Measurements from ENCODE around the gene ZNF790. TPM values are rescaled to one million over a fixed set of nuclear protein-coding genes. Genes with fewer than 3 reads are reported as not detected.

The ZNF790 gene
- polyA plus RNA-seq, 3 donors = 1.3 to 2.8 (median 2.2) TPM

GRCh38 chr19:36775768-36776167 lies 62.4 kb downstream of the ZNF790 start:
- WGBS, 3 donors = 8 to 44% (median 36%) methylated on average over 34 to 38 of the region's 38 CpGs
- no peak overlapping the region for H3K27ac ChIP-seq (ENCODE audit: low read depth, low read length)

GRCh38 chr19:36773223-36773579 lies 65.0 kb downstream of the ZNF790 start:
- no peak overlapping the region for H3K27ac ChIP-seq (ENCODE audit: low read depth, low read length)
- 2 to 6% (median 4%) methylated on average over 15 of the region's 15 CpGs for WGBS, 3 donors

- H3K27ac ChIP-seq (ENCODE audit: low read depth, low read length) = no peak within 1 kb of the TSS
- 0% methylated on average over 57 of the region's 57 CpGs for WGBS, 3 donors
Observed at GRCh38 chr19:36772311-36773222, 65.6 kb downstream of the ZNF790 start, which contains the start of gene ZNF850. TSS of gene ZNF850 (minus strand) at chr19:36772807. CDS start at chr19:36762606, 10,201 bp downstream.

GRCh38 chr19:36771261-36772231 lies 66.6 kb downstream of the ZNF790 start:
- WGBS, 3 donors = 2% methylated on average over 29 of the region's 29 CpGs
- H3K27ac ChIP-seq (ENCODE audit: low read depth, low read length) = no peak overlapping the region

Other genes starting within 250 kb of the ZNF790 start
- gene ZNF382, start 233.1 kb downstream of the ZNF790 start, polyA plus RNA-seq = 1 to 10 TPM in 2 of 3 donors, under 1 TPM in 1; 0.77 to 1.6 (median 1.6) TPM
- gene ZNF461, start 171.6 kb downstream of the ZNF790 start, polyA plus RNA-seq = 1 to 10 TPM; 1.6 to 4.5 (median 2.0) TPM
- gene ZNF567, start 150.8 kb downstream of the ZNF790 start, polyA plus RNA-seq = 1 to 10 TPM; 1.5 to 1.8 (median 1.8) TPM
- under 1 TPM; 0.31 to 0.45 (median 0.37) TPM for gene ZNF850, start 65.6 kb downstream of the ZNF790 start, polyA plus RNA-seq
- gene ZNF345, start 12.5 kb upstream of the ZNF790 start, polyA plus RNA-seq = 1 to 10 TPM; 1.9 to 5.7 (median 2.2) TPM
- gene ZNF829, start 77.9 kb upstream of the ZNF790 start, polyA plus RNA-seq = 1 to 10 TPM in 1 of 3 donors, under 1 TPM in 2; 0.67 to 1.6 (median 0.74) TPM
- gene ZNF568, start 77.9 kb upstream of the ZNF790 start, polyA plus RNA-seq = 1 to 10 TPM; 2.4 to 8.4 (median 2.6) TPM
- gene ZNF420, start 240.0 kb upstream of the ZNF790 start, polyA plus RNA-seq = 1 to 10 TPM; 2.7 to 4.3 (median 4.0) TPM